Adrenal gland (tissue), 12 donors: Measurements from ENCODE around the gene TIMM23. TPM values are rescaled to one million over a fixed set of nuclear protein-coding genes. Genes with fewer than 3 reads are reported as not detected.
"Not testable (repeated sequence)": the region's sequence is repeated elsewhere in the genome, so short reads cannot be mapped to it uniquely, and the experiment has no call there.

Experiments used
- DNase-seq, 7 donors: peaks; one replicate each; pipeline ENCODE4 v3.0.0-alpha.2; 2019 to 2020
- H3K27ac ChIP-seq, 5 donors: fragments of 200-600 bp; sonication (generic) in 4 of 5; 1 replicate in 3 of 5; 2 replicates in 2 of 5; pipeline versions ENCODE4 v1.5.1 to v1.8.0; 2016 to 2020; ENCODE audit warnings: mild to moderate bottlenecking in 1 of 5
- H3K27me3 ChIP-seq: fragments of 200-600 bp; 2 replicates; pipeline ENCODE4 v1.8.0; 2021
- H3K36me3 ChIP-seq, 2 donors: fragments of 200-600 bp; replicated peaks in 1 of 2; 1 replicate in 1 of 2; 2 replicates in 1 of 2; pipeline versions ENCODE4 v1.5.1 to v1.8.0; 2018 to 2022
- H3K4me1 ChIP-seq, 2 donors: fragments of 200-600 bp; replicated peaks in 1 of 2; 1 replicate in 1 of 2; 2 replicates in 1 of 2; pipeline versions ENCODE4 v1.5.1 to v1.8.0; 2018 to 2021
- H3K4me3 ChIP-seq, 4 donors: fragments of 200-600 bp; sonication (generic) in 3 of 4; one replicate each; pipeline ENCODE4 v1.5.1; 2016 to 2018
- H3K9me3 ChIP-seq, 3 donors: fragments of 200-600 bp; sonication (generic) in 1 of 3; replicated peaks in 1 of 3; 1 replicate in 2 of 3; 2 replicates in 1 of 3; pipeline versions ENCODE4 v1.5.1 to v1.8.0; 2016 to 2021
- POLR2A ChIP-seq, 2 donors: fragments of 450-650 bp; IDR thresholded peaks; one replicate each; pipeline ENCODE4 v1.6.1; 2017; ENCODE audit warnings: antibody characterized with exemption in 2 of 2, mild to moderate bottlenecking in 2 of 2, moderate library complexity in 1 of 2
- WGBS, 4 donors: extraction: QIAGEN DNeasy Blood & Tissue Kit in 2 of 4; methylation state at CpG; one replicate each; pipeline versions ENCODE4 v1.1.5 to v1.1.7; 2013 to 2017; 5-methylcytosine and 5-hydroxymethylcytosine counted together
- intact Hi-C, 2 donors: fragments of 100-400 bp; cut with DNase I; formaldehyde crosslinking; loops; one replicate each; pipeline versions ENCODE4 v1.14.1 to v1.15.0; 2022 to 2023
- polyA plus RNA-seq, 3 donors: library from polyadenylated mRNA; stranded (reverse); fragments of 200-250 nt in 2 of 3; fragments of 350-450 nt in 1 of 3; fragmentation: Illumina TruSeq in 1 of 3; extraction: RNeasy Lipid Tissue Mini Kit (QIAGEN cat#74804) in 1 of 3; gene quantifications; one replicate each; pipeline ENCODE4 v1.2.3, GENCODE V29; 2013 to 2014
- total RNA-seq, 9 donors: library from RNA; depleted of rRNA in 4 of 9; stranded (reverse); fragments of >200 nt in 4 of 9; fragments of 120-200 nt in 1 of 9; fragmentation: NEBNext Ultra II Directional in 1 of 9; extraction: Animal tissue kit (Norgen Biotek cat#: 25700) in 1 of 9; gene quantifications; one replicate each; pipeline versions ENCODE4 v1.1.0 to v1.2.4, GENCODE V29; 2013 to 2023
- TF ChIP-seq, protein P1 (sequence below), 6 experiments: fragments of 450-650 bp in 4 of 6; fragments of 200-600 bp in 2 of 6; sonication (generic) in 1 of 6; IDR thresholded peaks; 1 replicate in 5 of 6; 2 replicates in 1 of 6; pipeline versions ENCODE4 v1.5.1 to v1.8.0; 2016 to 2021; ENCODE audit warnings: antibody characterized with exemption in 6 of 6, mild to moderate bottlenecking in 2 of 6, moderate library complexity in 1 of 6
- donor health status: healthy with polysubstance abuse.
- donor health status: Bipolar disorder and iron deficiency.
- donor health status: DM: yes; HTN: yes; CAD: no.
- donor health status: DM: no; HTN: no; CAD: no.
- donor health status: DM: no; HTN: no; CAD: no.
- donor health status: DM: yes; HTN: yes; CAD: no.

Gene TIMM23
- total and polyA plus RNA-seq, 12 donors: 47.2 to 135 (median 67.4) TPM

DNA sequence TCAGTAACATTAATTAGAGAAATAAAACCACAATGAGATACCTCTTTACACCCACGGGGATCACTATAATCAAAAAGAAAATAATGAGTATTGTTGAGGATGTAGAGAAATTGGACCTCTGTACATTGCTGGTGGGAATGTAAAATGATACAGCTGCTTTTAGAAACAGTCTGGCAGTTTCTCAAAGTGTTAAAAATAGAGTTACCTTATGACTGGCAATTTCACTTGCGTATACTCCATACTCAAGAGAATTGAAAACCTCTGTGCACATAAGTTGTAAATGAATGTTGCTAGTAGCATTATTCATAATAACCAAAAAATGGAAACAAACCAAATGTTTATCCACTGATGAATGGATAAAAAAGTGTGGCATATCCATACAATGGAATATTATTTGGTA lies 6.3 kb downstream of the TIMM23 start:
- H3K27me3 ChIP-seq, H3K4me1 ChIP-seq, H3K27ac ChIP-seq, H3K9me3 ChIP-seq, H3K36me3 ChIP-seq, DNase-seq, H3K4me3 ChIP-seq: not testable (repeated sequence)
- WGBS, 4 donors: 84 to 96% (median 92%) methylated on average over 1 of the region's 2 CpGs
- intact Hi-C loops: loop anchor here in 1 of 2 donors (10.0 kb wide), 1 partner anchor 46 kb away; no protein-coding TSS in a partner anchor

- H3K4me3 ChIP-seq, H3K27me3 ChIP-seq, H3K27ac ChIP-seq, DNase-seq, intact Hi-C loops, H3K9me3 ChIP-seq, H3K4me1 ChIP-seq: not testable (repeated sequence)
- 43 to 58% (median 51%) methylated on average over 1 of the region's 1 CpG for WGBS, 4 donors
- H3K36me3 ChIP-seq: peaks cover 0 to 16% of the 10 kb centered on the region in 2 donors
These were observed 9.1 kb downstream of the TIMM23 start for GRCh38 chr10:45981367-45981766.

DNA sequence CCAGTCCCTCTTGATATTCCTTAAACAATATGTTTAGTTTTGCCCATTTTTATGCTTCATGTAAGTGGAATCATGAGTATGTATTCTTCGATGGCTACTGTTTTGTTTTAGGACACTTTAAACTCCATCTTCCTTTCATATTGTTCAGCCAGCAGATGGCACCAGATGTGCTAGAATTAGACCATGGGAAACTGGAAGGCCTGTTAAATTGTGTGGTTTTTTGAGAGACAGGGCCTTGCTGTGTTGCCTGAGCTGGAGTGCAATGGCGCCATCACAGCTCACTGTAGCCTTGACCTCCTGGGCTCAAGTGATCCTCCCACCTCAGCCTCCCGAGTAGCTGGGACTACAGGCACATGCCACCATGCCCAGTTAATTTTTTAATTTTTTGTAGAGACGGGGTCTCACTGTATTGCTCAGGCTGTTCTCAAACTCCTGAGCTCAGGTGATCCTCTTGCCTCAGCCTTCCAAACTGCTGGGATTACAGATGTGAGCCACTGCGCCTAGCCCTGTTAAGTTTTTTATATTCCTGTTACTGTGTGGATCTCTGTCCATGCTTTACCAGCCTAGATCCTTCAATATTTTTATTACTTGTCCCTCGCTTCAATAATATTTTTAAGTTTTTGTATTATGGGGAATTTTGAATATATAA lies 11.4 kb downstream of the TIMM23 start:
- DNase-seq: peak; percentile 46 to 71 (median 63)
- H3K27ac ChIP-seq, intact Hi-C loops, H3K4me3 ChIP-seq, H3K9me3 ChIP-seq, H3K4me1 ChIP-seq, H3K27me3 ChIP-seq: not testable (repeated sequence)
- WGBS, 4 donors: 49 to 73% (median 52%) methylated on average over 5 to 6 of the region's 6 CpGs
- peaks cover 0 to 12% of the 10 kb centered on the region in 2 donors for H3K36me3 ChIP-seq
- TF ChIP-seq, protein P1, sequence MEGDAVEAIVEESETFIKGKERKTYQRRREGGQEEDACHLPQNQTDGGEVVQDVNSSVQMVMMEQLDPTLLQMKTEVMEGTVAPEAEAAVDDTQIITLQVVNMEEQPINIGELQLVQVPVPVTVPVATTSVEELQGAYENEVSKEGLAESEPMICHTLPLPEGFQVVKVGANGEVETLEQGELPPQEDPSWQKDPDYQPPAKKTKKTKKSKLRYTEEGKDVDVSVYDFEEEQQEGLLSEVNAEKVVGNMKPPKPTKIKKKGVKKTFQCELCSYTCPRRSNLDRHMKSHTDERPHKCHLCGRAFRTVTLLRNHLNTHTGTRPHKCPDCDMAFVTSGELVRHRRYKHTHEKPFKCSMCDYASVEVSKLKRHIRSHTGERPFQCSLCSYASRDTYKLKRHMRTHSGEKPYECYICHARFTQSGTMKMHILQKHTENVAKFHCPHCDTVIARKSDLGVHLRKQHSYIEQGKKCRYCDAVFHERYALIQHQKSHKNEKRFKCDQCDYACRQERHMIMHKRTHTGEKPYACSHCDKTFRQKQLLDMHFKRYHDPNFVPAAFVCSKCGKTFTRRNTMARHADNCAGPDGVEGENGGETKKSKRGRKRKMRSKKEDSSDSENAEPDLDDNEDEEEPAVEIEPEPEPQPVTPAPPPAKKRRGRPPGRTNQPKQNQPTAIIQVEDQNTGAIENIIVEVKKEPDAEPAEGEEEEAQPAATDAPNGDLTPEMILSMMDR (IDR thresholded peaks at IDR 0.05): peak; percentile 12 to 55 (median 51)

- H3K27me3 ChIP-seq, H3K4me1 ChIP-seq, DNase-seq, H3K4me3 ChIP-seq, H3K27ac ChIP-seq, intact Hi-C loops, H3K9me3 ChIP-seq: not testable (repeated sequence)
- 74 to 87% (median 82%) methylated on average over 2 of the region's 2 CpGs for WGBS, 4 donors
- H3K36me3 ChIP-seq: peaks cover 0 to 17% of the 10 kb centered on the region in 2 donors
These were observed 12.2 kb downstream of the TIMM23 start for GRCh38 chr10:45984473-45984872.

- intact Hi-C loops, H3K4me1 ChIP-seq, DNase-seq, H3K4me3 ChIP-seq, H3K9me3 ChIP-seq, H3K27ac ChIP-seq, H3K27me3 ChIP-seq: not testable (repeated sequence)
- peaks cover 0 to 25% of the 10 kb centered on the region in 2 donors for H3K36me3 ChIP-seq
- 69 to 75% (median 71%) methylated on average over 3 of the region's 3 CpGs for WGBS, 4 donors
These were observed 13.3 kb downstream of the TIMM23 start for GRCh38 chr10:45985590-45985989.

DNA sequence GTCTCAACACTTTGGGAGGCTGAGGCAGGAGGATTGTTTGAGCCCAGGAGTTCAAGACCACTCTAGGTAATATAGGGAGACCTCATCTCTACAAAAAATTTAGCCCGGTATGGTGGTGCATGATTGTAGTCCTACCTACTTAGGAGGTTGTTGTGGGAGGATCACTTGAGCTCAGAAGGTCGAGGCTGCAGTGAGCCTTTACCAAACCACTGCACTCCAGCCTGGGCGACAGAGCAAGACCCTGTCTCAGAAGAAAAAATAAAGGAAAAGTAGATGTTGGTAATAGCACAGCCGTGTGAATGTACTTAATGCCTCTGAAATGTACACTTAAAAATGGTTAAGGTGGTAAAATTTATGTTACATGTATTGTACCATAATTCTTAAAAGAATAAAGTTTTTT lies 25.3 kb downstream of the TIMM23 start:
- Histone ChIP-seq H3K4me1 (no peaks in the 10 kb centered on the region), H3K27me3 (no peaks in the 10 kb centered on the region), H3K27ac (no peak overlapping the region), H3K36me3 (peaks cover 0 to 16% of the 10 kb centered on the region in 2 donors), H3K9me3 (no peaks in the 10 kb centered on the region), H3K4me3 (no peak overlapping the region)
- 93 to 100% (median 99%) methylated on average over 4 of the region's 4 CpGs for WGBS, 4 donors
- DNase-seq: no peak
- intact Hi-C loops: no loop called here
- TF ChIP-seq POLR2A (IDR thresholded peaks at IDR 0.05): no peak
